Caco-2 (cell line): ENCODE results near the gene CENPQ. TPM values are rescaled to one million over a fixed set of nuclear protein-coding genes. Genes with fewer than 3 reads are reported as not detected.

Experiments
- BruUV-seq: library from RNA; stranded (reverse); fragments of 400-500 nt; replicated peaks from 2 replicates; lab custom pipeline; 2021; lab: Mats Ljungman, UMichigan
- CTCF ChIA-PET: fragments of 300-600 bp; sonication (Branson Sonifier 250); formaldehyde crosslinking; loops from one replicate; lab custom pipeline; 2022; ENCODE audit warnings: antibody characterized with exemption; lab: Charles Lee
- POLR2A ChIA-PET: fragments of 300-600 bp; sonication (Branson Sonifier 250); formaldehyde crosslinking; loops from one replicate; lab custom pipeline; 2022; ENCODE audit warnings: antibody characterized with exemption; lab: Charles Lee
- DNase-seq, 2 experiments: peaks; one replicate each; pipeline versions ENCODE4 v3.0.0 to v3.0.0-alpha.2; 2020 to 2022
- H3K27me3 ChIP-seq: replicated peaks from 2 replicates; pipeline ENCODE4 v1.6.0; 2011; ENCODE audit warnings: low read length; ENCODE audit not compliant: control insufficient read depth, insufficient read depth
- H3K36me3 ChIP-seq: 2 replicates; pipeline ENCODE4 v1.5.1; 2011; ENCODE audit warnings: low read length; ENCODE audit not compliant: control insufficient read depth, insufficient read depth
- H3K4me1 ChIP-seq: fragments of 250-450 bp; sonication (Bioruptor Pico); 2 replicates; pipeline ENCODE4 v1.5.1; 2020; ENCODE audit warnings: mild to moderate bottlenecking
- H3K4me3 ChIP-seq: 2 replicates; pipeline ENCODE4 v1.5.1; 2011; ENCODE audit warnings: low read depth, mild to moderate bottlenecking, control low read depth, low read length
- H3K9me3 ChIP-seq: fragments of 250-450 bp; sonication (Bioruptor Pico); 2 replicates; pipeline ENCODE4 v1.5.1; 2020; ENCODE audit warnings: mild to moderate bottlenecking, moderate library complexity
- H3K27ac Mint-ChIP-seq: one replicate; pipeline ENCODE4 v1.8.0; 2022; ENCODE audit warnings: mixed read lengths; ENCODE audit not compliant: unreplicated experiment
- H3K27me3 Mint-ChIP-seq: one replicate; pipeline ENCODE4 v1.8.0; 2022; ENCODE audit warnings: mixed read lengths; ENCODE audit not compliant: insufficient read depth, unreplicated experiment
- H3K36me3 Mint-ChIP-seq: one replicate; pipeline ENCODE4 v1.8.0; 2022; ENCODE audit warnings: mild to moderate bottlenecking, mixed read lengths; ENCODE audit not compliant: insufficient read depth, unreplicated experiment
- H3K4me1 Mint-ChIP-seq: one replicate; pipeline ENCODE4 v1.8.0; 2022; ENCODE audit warnings: low read depth, mixed read lengths; ENCODE audit not compliant: unreplicated experiment
- H3K4me3 Mint-ChIP-seq: one replicate; pipeline ENCODE4 v1.8.0; 2022; ENCODE audit warnings: mild to moderate bottlenecking, moderate library complexity, mixed read lengths; ENCODE audit not compliant: unreplicated experiment
- H3K9me3 Mint-ChIP-seq: one replicate; pipeline ENCODE4 v1.8.0; 2022; ENCODE audit warnings: mixed read lengths; ENCODE audit not compliant: unreplicated experiment
- intact Hi-C: fragments of 100-400 bp; cut with micrococcal nuclease; formaldehyde crosslinking; loops from one replicate; pipeline ENCODE4 v1.10.0; 2022; ENCODE audit not compliant: unreplicated experiment
- total RNA-seq: library from RNA; stranded (reverse); gene quantifications from 2 replicates; pipeline ENCODE4 v1.2.3, GENCODE V29; 2022
- TF ChIP-seq, protein P1 (sequence below), 2 experiments: fragments of 200-600 bp in 1 of 2; IDR thresholded peaks; 1 replicate in 1 of 2; 2 replicates in 1 of 2; pipeline versions ENCODE4 v1.5.1 to v1.8.0; 2011 to 2022; ENCODE audit warnings: antibody characterized with exemption in 1 of 2, control low read depth in 1 of 2, inconsistent platforms in 1 of 2, low read depth in 1 of 2, low read length in 1 of 2, mild to moderate bottlenecking in 1 of 2, moderate library complexity in 1 of 2; ENCODE audit not compliant: insufficient read depth in 1 of 2, severe bottlenecking in 1 of 2, unreplicated experiment in 1 of 2

Gene CENPQ
- total RNA-seq, 1 experiment from 2014 or later: 13.4 TPM

DNA sequence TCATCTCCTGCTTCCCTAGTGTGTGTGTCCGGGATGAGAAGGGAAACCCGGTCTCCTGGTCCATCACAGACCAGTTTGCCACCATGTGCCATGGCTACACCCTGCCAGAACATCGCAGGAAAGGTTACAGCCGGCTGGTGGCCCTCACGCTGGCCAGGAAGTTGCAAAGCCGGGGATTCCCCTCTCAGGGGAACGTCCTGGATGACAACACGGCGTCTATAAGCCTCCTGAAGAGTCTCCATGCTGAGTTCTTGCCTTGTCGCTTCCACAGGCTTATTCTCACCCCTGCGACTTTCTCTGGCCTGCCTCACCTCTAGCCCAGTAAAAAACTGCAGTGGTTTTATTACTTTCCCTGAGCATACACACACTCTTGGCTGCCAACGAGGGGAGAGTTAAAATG, 63.4 kb downstream of the CENPQ start:
- no peaks in the 10 kb centered on the region for H3K36me3 ChIP-seq
- no peak overlapping the region for H3K4me3 ChIP-seq
- H3K27me3 ChIP-seq: no peaks in the 10 kb centered on the region
- intact Hi-C loops: no loop called here
- no peak for DNase-seq
- no peak overlapping the region for H3K4me3 Mint-ChIP-seq
- no peak overlapping the region for H3K27ac Mint-ChIP-seq
- ChIA-PET POLR2A (no interaction called here), CTCF (no interaction called here)
- TF ChIP-seq, protein P1, sequence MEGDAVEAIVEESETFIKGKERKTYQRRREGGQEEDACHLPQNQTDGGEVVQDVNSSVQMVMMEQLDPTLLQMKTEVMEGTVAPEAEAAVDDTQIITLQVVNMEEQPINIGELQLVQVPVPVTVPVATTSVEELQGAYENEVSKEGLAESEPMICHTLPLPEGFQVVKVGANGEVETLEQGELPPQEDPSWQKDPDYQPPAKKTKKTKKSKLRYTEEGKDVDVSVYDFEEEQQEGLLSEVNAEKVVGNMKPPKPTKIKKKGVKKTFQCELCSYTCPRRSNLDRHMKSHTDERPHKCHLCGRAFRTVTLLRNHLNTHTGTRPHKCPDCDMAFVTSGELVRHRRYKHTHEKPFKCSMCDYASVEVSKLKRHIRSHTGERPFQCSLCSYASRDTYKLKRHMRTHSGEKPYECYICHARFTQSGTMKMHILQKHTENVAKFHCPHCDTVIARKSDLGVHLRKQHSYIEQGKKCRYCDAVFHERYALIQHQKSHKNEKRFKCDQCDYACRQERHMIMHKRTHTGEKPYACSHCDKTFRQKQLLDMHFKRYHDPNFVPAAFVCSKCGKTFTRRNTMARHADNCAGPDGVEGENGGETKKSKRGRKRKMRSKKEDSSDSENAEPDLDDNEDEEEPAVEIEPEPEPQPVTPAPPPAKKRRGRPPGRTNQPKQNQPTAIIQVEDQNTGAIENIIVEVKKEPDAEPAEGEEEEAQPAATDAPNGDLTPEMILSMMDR (IDR thresholded peaks at IDR 0.05; ENCODE audit: insufficient read depth in 1 of 2, low read depth in 1 of 2, low read length in 1 of 2, severe bottlenecking in 1 of 2, unreplicated experiment in 1 of 2): no peak
- H3K27me3 Mint-ChIP-seq: no peaks in the 10 kb centered on the region
- no peaks in the 10 kb centered on the region for H3K36me3 Mint-ChIP-seq
- H3K9me3 Mint-ChIP-seq: no peaks in the 10 kb centered on the region
- no peaks in the 10 kb centered on the region for H3K9me3 ChIP-seq
- BruUV-seq: no TSS peak
- peaks cover 14% of the 10 kb centered on the region for H3K4me1 ChIP-seq
- H3K4me1 Mint-ChIP-seq: peaks cover 6% of the 10 kb centered on the region

- Mint-ChIP-seq H3K27ac (no peak overlapping the region), H3K9me3 (no peaks in the 10 kb centered on the region), H3K4me1 (peaks cover 6% of the 10 kb centered on the region), H3K4me3 (no peak overlapping the region), H3K36me3 (no peaks in the 10 kb centered on the region), H3K27me3 (no peaks in the 10 kb centered on the region)
- POLR2A ChIA-PET: no interaction called here
- H3K4me3 ChIP-seq: no peak overlapping the region
- CTCF ChIA-PET: no interaction called here
- no peaks in the 10 kb centered on the region for H3K27me3 ChIP-seq
- H3K4me1 ChIP-seq: peaks cover 10% of the 10 kb centered on the region
- intact Hi-C loops: no loop called here
- BruUV-seq: no TSS peak
- no peak for DNase-seq
- no peaks in the 10 kb centered on the region for H3K9me3 ChIP-seq
- TF ChIP-seq, protein P1 (IDR thresholded peaks at IDR 0.05; ENCODE audit: insufficient read depth in 1 of 2, low read depth in 1 of 2, low read length in 1 of 2, severe bottlenecking in 1 of 2, unreplicated experiment in 1 of 2): no peak
- no peaks in the 10 kb centered on the region for H3K36me3 ChIP-seq
Measured at GRCh38 chr6:49527320-49527719, 64.2 kb downstream of the CENPQ start.

- H3K27me3 ChIP-seq: no peaks in the 10 kb centered on the region
- peaks cover under 1% of the 10 kb centered on the region; the same call in 1 of the 2 replicates for H3K4me1 ChIP-seq
- no peaks in the 10 kb centered on the region for H3K27me3 Mint-ChIP-seq
- POLR2A ChIA-PET: no interaction called here
- H3K4me3 ChIP-seq: no peak overlapping the region
- BruUV-seq: no TSS peak
- H3K9me3 ChIP-seq: no peaks in the 10 kb centered on the region
- no peaks in the 10 kb centered on the region for H3K9me3 Mint-ChIP-seq
- CTCF ChIA-PET: no interaction called here
- no peaks in the 10 kb centered on the region for H3K36me3 ChIP-seq
- TF ChIP-seq, protein P1 (IDR thresholded peaks at IDR 0.05; ENCODE audit: insufficient read depth in 1 of 2, low read depth in 1 of 2, low read length in 1 of 2, severe bottlenecking in 1 of 2, unreplicated experiment in 1 of 2): no peak
- peaks cover 6% of the 10 kb centered on the region for H3K4me1 Mint-ChIP-seq
- no peak overlapping the region for H3K4me3 Mint-ChIP-seq
- no peaks in the 10 kb centered on the region for H3K36me3 Mint-ChIP-seq
- intact Hi-C loops: no loop called here
- no peak for DNase-seq
- H3K27ac Mint-ChIP-seq: no peak overlapping the region
Measured at GRCh38 chr6:49528571-49528970, 65.4 kb downstream of the CENPQ start.
